Mesenteric fat pad (tissue), 1 donor: ENCODE measurements around the gene CEP63. TPM values are rescaled to one million over a fixed set of nuclear protein-coding genes. Genes with fewer than 3 reads are reported as not detected.
"Not testable (repeated sequence)": the region's sequence is repeated elsewhere in the genome, so short reads cannot be mapped to it uniquely, and the experiment has no call there.

Source experiments
- DNase-seq: peaks from one replicate; pipeline ENCODE4 v3.0.0-alpha.2; 2020; ENCODE audit warnings: low spot score
- total RNA-seq: library from RNA; stranded (reverse); fragmentation: NEBNext Ultra II Directional; extraction: Animal tissue kit (Norgen Biotek cat#: 25700); gene quantifications from one replicate; pipeline ENCODE4 v1.2.1, GENCODE V29; 2021
- donor health status: DM: yes; HTN: yes; CAD: no.

The CEP63 gene
- total RNA-seq, 1 donor from 2014 or later: 27.3 TPM

DNA sequence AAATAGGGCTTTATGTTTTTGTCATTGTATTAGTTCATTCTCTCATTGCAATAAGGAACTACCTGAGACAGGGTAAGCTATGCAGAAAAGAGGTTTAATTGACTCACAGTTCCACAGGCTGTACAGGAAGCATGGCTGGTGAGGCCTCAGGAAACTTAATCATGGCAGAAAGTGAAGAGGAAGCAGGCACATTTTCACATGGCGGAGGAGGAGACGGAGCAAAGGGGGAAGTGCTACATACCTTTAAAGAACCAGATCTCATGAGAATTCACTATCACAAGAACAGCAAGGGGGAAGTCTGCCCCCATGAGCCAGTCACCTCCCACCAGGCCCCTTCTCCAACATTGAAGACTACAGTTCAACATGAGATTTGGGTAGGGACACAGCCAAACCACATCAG is 25.6 kb downstream of the CEP63 start:
- DNase-seq: no peak

DNA sequence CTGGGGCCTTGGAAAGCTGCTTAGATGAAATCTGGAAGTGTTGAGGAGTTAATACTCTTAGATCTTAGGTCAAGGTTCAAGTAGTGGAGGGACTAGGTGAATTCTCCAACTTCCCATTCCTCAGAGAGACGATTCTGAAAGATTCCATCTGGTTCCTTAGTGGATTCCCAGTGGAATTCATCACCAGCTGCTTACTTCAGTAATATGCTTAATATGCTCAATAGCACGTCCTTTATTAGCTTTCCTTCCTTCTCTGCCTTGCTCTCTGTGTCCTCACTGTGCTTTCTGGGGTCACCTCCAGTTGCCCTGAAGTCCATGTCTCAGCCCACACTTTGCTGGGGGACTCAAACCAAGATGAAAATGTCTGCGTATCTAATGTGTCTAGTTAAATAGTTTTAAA is 31.0 kb downstream of the CEP63 start:
- DNase-seq: no peak

DNA sequence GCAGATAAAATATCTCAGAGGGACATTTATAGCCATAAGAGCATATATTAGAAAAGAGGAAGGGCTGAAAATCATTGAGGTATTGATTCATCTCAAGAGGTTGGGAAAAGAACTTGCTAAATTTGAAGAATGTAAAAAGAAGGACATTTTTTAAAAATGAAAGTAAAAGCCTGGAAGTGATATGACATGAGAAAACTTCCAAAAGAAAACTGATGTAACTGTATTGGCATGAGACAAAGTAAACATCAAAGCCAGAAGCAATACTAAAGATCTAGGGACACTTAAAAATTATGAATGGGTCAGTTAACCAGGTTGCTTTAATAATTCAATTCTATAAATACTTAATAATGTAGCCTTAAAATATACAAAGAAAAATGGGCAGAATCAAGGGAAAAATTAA is 31.9 kb downstream of the CEP63 start:
- no peak for DNase-seq

DNA sequence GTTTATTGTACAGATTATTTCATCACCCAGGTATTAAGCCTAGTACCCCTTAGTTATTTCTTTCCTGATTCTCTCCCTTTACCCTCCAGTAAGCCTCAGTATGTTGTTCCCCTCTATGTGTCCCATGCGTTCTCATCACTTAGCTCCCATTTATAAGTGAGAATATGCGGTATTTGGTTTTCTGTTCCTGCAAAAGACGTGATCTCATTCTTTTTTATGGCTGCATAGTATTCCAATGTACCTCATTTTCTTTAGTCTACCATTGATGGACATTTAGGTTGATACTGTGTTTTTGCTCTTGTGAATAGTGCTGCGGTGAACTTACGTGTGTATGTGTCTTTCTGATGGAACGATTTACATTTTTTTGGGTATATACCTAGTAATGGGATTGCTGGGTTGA is 36.7 kb downstream of the CEP63 start:
- DNase-seq: no peak

DNA sequence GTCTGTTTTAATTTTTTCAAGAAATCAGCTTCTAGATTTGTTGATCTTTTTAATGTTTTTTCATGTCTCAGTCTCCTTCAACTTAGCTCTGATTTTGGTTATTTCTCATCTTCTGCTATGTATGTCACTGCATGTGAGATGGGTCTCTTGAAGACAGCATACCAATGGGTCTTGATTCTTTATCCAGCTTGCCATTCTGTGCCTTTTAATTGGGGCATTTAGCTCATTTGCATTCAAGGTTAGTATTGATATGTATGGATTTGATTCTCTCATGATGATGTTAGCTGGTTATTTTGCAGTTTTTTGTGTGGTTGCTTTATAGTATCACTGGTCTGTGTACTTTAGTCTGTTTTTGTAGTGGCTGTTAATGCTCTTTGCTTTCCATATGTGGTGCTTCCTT is 39.4 kb downstream of the CEP63 start:
- no peak for DNase-seq

DNA sequence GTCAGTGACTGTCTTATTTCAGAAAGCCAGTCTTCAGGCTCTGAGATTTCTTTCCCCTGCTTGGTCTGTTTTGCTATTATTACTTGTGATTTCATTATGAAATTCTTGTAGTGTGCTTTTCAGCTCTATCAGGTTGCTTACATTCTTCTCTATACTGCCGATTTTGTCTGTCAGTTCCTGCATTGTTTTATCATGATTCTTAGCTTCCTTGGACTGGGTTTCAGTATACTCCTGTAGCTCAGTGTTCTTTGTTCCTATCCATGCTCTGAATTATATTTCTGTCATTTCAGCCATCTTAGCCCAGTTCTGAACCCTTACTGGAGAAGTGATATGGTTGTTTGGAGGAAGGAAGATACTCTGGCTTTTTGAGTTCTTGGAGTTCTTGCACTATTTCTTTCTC is 40.5 kb downstream of the CEP63 start:
- DNase-seq: no peak

DNA sequence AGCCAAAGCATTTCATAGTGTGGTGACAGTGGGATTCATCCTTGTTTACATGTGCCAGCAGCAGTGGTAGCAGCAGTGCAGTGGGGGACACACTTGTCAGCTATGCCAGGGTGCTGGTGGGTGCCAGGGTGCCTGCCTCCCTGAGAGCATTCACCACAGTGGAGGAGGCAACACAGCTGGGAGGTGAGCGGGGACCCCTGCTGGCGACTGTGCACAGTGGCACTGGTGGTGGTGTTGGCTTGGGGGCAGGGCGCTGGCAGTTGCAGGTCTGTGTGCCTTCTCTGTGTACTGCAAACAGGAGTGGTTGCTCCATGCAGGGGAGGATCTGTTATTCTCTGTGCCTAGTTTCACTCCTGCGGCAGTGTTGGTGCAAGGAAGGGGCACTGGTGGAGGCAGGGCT is 41.2 kb downstream of the CEP63 start:
- no peak for DNase-seq

DNA sequence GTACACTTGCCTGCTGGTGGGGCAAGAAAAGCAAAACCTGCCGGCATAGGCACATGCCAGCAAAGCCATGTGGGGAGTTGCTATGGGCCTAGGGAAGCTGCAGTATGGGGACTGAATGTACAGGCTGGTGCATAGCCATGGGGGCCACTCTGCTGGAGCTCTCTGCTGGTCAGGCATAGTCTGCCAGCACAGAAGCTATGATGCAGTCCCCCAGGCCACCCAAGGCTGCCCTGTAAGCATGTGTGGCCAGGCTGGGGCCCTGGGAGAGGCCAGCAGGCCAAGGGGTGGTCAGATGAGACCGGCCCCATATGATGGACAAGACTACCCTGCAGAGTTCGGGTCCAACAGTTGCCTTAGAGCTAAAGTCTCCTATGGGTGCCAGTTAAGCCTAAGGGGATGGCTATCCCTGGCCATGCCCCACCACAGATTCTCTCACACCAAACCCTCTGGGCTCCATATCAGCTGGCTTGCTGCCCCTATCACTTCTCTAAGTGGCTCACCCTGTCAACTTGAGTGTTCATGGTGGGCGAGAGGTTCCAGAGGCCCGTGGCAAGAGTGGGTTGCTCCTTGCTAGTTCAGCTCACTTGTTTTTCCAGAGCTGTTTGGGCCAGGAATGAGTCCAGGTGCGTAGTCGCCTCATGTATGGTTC is 41.8 kb downstream of the CEP63 start:
- no peak for DNase-seq

DNA sequence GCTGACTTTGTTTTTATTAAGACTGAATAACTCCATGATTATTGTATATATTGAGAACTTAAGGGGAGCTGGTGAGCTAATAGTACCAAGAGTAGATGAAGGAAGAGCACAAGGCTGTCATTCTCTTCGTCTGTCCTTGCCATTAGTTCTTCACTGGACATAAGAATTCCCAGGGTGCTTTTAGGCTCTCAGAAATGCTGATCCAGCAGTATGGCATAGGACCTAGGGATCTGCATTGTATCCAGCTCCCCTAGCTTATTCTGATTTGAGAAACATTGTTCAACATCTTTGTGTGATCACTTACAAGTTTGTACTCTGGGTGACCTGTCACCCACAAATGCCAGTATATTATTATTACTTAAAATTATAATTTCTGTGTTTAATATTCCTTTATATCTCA is 47.6 kb downstream of the CEP63 start:
- no peak for DNase-seq

DNA sequence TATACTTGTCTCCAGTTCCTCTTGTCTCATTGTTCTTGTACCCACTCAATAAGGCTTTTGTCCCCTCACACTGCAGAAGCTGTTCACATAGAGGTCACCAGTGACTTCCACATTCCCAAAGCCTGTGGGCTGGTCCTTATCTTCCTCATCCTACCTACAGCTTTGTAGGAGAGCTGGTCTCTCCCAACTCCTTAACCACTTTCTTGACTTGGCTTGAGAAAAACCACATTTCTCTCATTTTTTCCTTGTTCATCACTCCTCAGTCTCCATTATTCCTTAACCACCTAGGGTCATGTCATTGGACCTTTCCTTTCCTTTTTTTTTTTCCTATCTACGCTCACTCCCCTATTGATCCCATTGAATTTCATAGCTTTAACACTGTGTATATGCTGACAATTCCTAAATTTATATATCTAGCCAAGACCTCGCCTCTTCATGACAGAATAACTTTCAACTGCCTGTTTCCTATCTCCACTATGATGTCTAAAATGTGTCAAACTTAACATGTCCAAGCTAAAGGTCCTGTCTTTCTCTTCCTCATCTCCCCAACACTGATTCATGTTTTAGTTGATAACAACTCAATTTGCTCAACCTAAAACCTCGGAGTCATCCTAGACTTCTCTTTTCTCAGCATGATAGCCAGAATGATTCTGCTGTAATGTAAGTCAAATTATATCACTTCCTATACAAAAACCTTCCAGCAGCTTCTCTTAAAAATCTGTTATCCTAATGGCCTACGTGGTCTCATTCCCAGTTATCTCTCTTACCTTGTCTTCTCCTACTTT is 49.5 kb downstream of the CEP63 start:
- DNase-seq: no peak

DNA sequence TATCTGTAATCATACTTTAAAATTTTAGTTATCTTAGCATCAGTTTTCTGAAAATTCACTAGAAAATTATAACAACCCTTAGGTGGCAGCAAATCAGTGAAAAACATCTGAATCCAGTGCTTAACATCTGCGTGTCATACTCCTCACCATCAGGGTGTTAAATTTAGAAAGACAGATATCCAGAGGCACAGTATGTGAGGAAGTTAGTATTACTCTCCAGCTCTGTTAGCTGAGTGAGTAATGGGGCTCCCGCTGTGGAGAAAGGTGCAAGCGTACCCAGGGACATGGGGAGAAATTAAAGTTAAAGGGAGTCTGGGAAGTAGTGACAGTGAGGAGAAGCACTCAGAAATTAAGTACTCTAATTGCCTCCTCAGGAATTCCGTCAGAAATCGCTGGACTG is 50.9 kb downstream of the CEP63 start:
- DNase-seq: no peak

DNA sequence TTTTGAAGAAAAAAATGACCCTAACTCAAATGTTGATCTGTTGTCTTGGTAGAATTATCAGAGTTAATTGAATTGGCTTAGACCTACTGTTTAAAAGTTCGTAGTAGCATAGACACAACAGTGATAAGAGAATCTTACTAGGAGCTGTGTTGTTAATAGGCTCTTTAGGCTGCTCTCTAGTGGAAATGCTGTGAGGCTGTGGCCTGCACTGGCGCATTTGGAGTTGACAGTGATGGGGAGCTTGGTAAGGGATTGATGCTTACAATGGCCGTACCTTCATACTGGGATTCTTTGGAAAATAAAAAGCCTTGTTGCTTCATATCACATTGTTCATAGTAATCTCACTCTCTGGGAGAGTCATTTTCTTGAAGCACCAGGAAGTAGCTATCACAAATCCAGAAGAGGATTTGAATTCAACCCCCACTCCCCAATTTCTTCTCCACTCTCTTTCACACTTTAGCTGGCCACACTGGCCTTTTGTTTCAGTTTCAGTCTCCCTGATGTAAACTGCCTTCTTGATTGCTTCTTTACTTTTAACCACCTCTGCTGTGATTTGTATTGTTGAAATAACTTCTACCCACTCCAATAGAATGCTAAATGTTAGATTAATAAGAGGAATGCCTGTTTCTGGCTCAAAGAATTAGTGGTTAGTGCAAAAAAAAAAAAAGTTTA is 56.6 kb downstream of the CEP63 start:
- no peak for DNase-seq

DNA sequence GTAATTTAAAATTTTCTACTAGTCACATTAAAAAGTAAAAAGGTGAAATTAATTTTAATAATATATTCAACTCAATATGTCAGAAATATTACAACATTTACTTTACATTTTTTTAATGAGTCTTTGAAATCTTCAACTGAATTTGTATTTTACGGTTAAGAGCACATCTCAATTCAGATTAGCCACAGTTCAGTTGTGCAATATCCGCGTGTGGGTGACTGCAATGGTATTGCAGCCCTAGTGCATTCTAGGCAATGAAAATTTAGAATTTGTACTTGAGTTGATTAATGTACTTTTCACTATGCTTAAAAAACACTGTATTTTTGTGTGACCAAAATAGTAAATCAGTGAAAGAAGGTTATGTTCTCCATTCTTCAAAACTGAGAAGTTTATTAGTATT is 57.3 kb downstream of the CEP63 start:
- DNase-seq: no peak

DNA sequence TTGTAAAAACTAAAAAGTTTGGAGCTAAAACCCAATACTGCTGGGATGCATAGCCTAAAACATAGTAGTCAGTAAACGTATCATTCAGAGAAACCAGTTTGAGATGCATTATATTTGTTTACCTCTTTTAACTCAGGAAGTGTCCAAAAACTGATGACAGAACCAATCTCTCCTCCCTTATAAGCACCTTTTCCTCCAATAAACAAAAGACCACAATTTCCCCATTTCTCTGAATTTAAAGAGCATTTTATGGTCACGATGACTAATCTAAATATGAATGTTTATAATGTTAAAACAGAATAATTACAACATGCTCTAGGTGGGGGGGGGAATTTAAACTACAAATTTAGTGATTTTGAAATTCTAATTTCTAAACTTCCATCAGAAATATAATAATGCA is 58.5 kb downstream of the CEP63 start:
- no peak for DNase-seq

DNA sequence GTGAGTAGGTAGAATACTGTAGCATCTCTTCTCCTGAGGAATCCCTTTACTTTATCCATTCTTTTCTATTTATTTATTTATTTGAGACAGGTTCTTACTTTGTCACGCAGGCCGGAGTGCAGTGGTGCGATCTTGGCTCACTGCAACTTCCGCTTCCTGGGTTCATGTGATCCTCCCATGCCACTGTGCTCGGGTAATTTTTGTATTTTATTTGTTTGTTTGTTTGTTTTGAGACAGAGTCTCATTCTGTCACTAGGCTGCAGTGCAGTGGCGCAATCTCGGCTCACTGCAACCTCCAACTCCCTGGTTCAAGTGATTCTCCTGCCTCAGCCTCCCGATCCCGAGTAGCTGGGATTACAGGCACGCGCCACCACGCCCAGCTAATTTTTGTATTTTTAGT is 58.9 kb downstream of the CEP63 start:
- not testable (repeated sequence) for DNase-seq

DNA sequence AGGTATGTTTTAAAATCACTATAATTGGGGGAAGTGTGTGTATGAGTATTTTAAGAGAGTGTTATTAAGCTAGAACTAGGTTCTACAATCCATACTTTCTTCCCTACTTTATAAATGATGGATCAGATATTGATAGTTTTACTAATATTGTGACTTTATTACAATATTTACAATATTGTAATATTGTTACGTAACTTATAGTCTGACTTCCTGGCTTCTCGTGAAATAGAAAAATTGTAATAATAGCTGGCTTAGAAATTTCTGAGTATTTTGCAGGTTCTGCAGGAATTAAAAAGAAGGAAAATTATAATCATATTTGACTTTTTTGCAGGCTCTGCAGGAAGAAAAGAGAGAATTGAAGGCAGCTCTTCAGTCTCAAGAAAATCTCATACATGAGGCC is 60.0 kb downstream of the CEP63 start:
- DNase-seq: no peak

DNA sequence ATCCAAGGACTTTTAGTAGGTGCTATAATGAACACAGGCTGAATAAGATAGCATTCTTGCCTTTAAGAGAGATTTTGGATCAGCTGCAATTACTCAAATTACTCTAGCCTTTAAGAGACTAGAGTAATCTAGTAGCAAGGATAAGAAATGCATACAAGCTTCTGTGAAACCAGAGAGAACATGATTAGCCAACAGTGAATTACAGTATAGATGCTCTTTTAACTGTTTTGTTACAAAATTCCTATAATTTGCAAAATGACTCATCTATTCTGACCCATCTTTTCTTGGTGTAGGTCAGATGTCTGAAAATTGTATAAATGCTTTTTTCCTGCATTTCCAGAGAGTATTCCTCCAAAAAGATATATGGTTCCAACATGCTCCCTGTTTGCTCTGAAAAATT is 66.9 kb downstream of the CEP63 start:
- no peak for DNase-seq

DNA sequence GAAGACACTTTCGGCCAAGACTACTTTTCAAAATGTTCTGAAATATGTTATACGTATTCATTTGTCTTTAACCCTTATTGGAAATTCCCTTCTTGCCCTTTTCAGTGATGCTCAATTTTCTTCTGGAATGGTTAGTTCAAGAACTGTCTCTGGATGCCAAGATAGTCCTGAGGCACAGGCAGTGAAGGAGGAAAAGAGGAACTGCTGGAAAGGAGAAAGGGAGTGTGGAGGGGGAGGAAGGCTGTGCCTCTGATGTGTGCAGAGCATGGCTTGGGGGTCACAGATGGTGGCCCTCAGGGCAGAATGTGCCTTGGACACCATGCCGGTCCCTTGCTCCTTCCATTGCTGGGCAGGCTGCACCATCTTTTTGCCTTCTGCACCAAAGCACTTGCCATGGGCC is 73.7 kb downstream of the CEP63 start:
- no peak for DNase-seq

DNA sequence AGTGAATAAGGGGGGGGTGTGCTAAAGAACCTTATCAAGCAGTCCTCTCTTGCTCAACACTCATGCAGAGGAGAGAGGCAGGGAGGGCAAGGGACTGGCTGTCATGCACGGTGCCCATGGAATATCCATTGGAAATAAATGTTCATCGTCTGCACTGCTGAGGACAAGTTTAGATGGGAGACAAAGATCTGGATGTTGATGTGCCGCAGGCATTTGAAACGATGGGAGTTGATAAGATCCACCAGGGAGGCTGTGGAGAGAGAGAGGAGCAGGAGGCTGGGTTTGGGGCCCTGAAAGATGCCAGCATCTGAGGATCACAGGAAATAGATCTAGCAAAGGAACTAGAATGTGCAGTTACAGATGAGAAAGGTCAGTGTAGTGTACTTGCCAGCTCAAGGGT is 76.2 kb downstream of the CEP63 start:
- no peak for DNase-seq

DNA sequence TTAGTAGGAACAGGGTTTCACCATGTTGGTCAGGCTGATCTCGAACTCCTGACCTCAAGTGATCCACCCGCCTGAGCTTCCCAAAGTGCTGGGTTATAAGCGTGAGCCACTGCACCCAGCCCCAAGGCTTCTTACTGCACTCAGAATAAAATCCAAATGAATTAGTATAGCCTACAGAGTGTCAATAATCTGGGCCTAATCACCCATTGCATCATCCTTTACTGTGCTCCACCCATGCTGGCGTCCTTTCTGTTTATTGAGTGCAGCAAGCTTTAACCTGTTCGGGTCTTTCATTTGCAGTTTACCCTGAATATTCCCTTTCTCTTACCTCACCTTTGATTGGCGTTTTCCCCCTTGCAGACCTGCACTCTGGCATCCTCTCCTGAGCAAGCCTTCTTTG is 77.7 kb downstream of the CEP63 start:
- DNase-seq: no peak

DNA sequence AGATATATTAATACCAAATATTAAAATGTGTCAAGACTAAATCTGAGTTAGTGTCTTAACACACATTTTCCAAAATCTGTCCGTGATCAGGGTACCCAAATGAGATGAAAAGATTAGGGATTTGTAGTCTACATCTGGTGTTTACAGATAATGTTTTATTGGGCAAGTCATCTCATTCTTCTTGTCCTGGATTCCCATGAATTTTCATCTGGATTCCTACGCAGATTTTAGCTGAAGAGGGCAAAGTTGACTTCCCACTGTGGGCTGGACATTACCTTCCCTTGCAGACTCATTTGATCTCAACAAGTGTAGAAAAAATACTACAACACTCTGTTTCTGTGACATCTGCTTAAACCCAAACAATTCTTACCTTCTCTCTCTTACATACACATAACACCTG is 79.1 kb downstream of the CEP63 start:
- no peak for DNase-seq

DNA sequence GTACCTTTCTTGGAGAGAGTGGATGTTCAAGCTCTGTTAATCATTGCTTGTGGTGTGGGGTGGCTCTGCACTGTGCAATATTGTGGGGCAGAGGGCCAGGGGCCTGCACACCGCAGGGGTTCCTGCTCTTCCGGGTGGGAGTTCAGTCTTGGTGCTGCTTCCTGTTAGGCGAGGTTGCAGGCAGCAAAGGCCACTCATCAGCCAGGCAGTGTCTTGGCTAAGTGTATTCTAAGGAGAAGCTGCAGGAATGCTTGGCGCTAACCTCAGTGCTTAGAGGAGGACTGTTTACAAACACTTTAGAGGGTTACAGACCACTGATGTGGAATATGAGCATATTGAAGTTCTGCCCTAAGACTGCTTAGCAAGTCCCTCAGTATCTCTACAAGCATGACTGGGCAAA is 81.7 kb downstream of the CEP63 start:
- DNase-seq: no peak

DNA sequence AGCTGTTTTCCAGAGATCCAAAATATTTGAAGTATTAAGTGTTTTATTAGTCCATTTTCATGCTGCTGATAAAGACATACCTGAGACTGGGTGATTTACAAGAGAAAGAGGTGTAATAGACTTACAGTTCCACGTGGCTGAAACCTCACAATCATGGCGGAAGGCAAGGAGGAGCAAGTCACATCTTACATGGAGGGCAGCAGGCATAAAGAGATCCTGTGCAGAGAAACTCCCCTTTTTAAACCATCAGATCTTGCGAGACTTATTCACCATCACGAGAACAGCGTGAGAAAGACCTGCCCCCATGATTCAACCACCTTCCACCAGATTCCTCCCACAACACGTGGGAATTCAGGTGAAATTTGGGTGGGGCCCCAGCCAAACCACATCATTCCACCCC is 82.9 kb downstream of the CEP63 start:
- DNase-seq: no peak
